Placental epithelial cell (primary cell): ENCODE measurements around the gene SLC13A2. TPM values are rescaled to one million over a fixed set of nuclear protein-coding genes. Genes with fewer than 3 reads are reported as not detected.

ENCODE experiments used
- total RNA-seq: library from RNA; depleted of rRNA; stranded (reverse); fragments of >200 nt; gene quantifications from 2 replicates; pipeline ENCODE4 v1.2.3, GENCODE V29; 2012

The SLC13A2 gene, protein sequence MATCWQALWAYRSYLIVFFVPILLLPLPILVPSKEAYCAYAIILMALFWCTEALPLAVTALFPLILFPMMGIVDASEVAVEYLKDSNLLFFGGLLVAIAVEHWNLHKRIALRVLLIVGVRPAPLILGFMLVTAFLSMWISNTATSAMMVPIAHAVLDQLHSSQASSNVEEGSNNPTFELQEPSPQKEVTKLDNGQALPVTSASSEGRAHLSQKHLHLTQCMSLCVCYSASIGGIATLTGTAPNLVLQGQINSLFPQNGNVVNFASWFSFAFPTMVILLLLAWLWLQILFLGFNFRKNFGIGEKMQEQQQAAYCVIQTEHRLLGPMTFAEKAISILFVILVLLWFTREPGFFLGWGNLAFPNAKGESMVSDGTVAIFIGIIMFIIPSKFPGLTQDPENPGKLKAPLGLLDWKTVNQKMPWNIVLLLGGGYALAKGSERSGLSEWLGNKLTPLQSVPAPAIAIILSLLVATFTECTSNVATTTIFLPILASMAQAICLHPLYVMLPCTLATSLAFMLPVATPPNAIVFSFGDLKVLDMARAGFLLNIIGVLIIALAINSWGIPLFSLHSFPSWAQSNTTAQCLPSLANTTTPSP
- not detected in 2 replicates for total RNA-seq

DNA sequence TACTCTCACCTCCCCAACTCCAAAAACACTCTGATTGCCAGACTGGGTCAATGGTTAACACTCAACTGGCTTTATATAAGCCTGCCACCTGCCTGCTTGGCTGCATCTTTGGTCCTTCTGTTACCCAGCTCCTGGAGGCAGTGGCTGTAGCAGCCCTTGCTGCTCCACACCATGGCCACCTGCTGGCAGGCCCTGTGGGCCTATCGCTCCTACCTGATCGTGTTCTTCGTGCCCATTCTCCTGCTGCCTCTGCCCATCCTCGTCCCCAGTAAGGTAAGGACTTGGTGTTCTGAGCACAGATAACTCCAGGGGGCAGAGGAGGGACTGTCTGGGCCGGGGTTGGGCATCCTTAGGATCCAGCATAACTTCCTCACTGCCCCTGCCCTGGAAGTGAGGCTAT is at the start of gene SLC13A2:
Gene SLC13A2 (plus strand): TSS at position 103 of the 400 bp plus-strand sequence. CDS start 69 bp downstream, at position 172.

DNA sequence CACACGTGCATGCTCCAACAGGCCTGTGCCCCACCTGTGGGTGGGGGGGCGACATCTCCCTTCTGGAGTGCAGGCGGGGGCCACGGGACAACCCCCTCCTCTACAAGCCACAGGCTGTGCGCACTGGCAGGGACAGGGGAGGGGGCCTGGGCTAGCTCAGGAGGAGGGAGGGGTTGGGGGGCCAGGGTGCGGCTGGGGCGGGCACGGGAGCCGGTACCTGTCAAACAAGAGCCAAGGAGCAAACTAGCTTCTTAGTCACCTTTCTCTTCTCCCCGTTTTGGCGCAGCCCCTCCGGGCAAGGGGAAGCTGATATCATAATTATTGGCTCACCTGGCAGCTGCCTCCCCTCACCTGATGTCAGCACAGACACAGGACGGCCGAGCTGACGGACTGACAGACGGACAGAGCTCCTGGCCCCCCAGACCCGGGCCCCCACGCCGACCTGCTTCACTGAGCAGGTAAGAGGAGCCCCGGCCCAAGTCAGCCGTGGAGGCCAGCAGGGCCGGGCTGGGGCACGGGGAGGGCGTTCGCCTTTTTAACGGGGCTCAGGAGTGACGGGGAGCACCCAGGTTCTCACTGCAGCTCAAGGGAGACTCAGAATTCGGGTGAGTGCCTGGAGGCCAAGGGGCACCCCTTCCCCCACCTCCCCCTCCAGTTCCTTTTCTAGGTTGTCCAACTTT is 32.7 kb downstream of the SLC13A2 start, which contains the start of gene FOXN1:
Gene FOXN1 (plus strand): TSS at position 363 of the 680 bp plus-strand sequence. CDS start 17,622 bp downstream, outside the sequence.

Other genes starting within 250 kb of the SLC13A2 start
- gene TMEM97, start 154.4 kb upstream of the SLC13A2 start, total RNA-seq, result 11.8 and 11.9 TPM in 2 replicates
- 53.5 and 58.5 TPM in 2 replicates for gene IFT20, start 138.2 kb upstream of the SLC13A2 start, total RNA-seq
- 38.5 and 72.3 TPM in 2 replicates for gene TNFAIP1, start 137.9 kb upstream of the SLC13A2 start, total RNA-seq
- gene POLDIP2, start 116.1 kb upstream of the SLC13A2 start, total RNA-seq, result 47.9 and 92.5 TPM in 2 replicates
- not detected in 2 replicates for gene SEBOX, start 108.4 kb upstream of the SLC13A2 start, total RNA-seq
- under 0.01 and 0.54 TPM in 2 replicates for gene VTN, start 103.3 kb upstream of the SLC13A2 start, total RNA-seq
- gene SARM1, start 102.0 kb upstream of the SLC13A2 start, total RNA-seq, result 1.8 and 4.7 TPM in 2 replicates
- gene SLC46A1, start 67.4 kb upstream of the SLC13A2 start, total RNA-seq, result 6.3 and 7.4 TPM in 2 replicates
- gene FOXN1, start 32.7 kb downstream of the SLC13A2 start, total RNA-seq, result not detected in 2 replicates
- gene UNC119, start 79.0 kb downstream of the SLC13A2 start, total RNA-seq, result 19.2 and 23.3 TPM in 2 replicates
- gene PIGS, start 97.9 kb downstream of the SLC13A2 start, total RNA-seq, result 73.8 and 95.4 TPM in 2 replicates
- gene ALDOC, start 103.3 kb downstream of the SLC13A2 start, total RNA-seq, result 19.6 and 25.2 TPM in 2 replicates
- gene SPAG5, start 125.4 kb downstream of the SLC13A2 start, total RNA-seq, result 8.6 and 12.8 TPM in 2 replicates
- gene RSKR, start 140.5 kb downstream of the SLC13A2 start, total RNA-seq, result 5.9 and 7.9 TPM in 2 replicates
- gene BLTP2, start 171.5 kb downstream of the SLC13A2 start, total RNA-seq, result 79.7 and 145 TPM in 2 replicates
- 40.0 and 60.5 TPM in 2 replicates for gene SDF2, start 188.3 kb downstream of the SLC13A2 start, total RNA-seq
- gene SUPT6H, start 188.6 kb downstream of the SLC13A2 start, total RNA-seq, result 42.1 and 51.8 TPM in 2 replicates
- gene PROCA1, start 238.2 kb downstream of the SLC13A2 start, total RNA-seq, result 0.22 and 6.7 TPM in 2 replicates
- 195 and 196 TPM in 2 replicates for gene RAB34, start 244.2 kb downstream of the SLC13A2 start, total RNA-seq
- 327 and 599 TPM in 2 replicates for gene RPL23A, start 246.3 kb downstream of the SLC13A2 start, total RNA-seq